BLaER1 (cell line): ENCODE results near the gene HAUS7.

Experiments used
- H3K27ac ChIP-seq: shearing (Covaris generic); formaldehyde crosslinking; 2 replicates; pipeline ENCODE4 v1.8.1; 2022
- H3K27me3 ChIP-seq: shearing (Covaris generic); formaldehyde crosslinking; 2 replicates; pipeline ENCODE4 v1.8.1; 2022
- H3K36me3 ChIP-seq: shearing (Covaris generic); formaldehyde crosslinking; 2 replicates; pipeline ENCODE4 v1.8.1; 2022
- H3K4me1 ChIP-seq: shearing (Covaris generic); formaldehyde crosslinking; 2 replicates; pipeline ENCODE4 v1.8.1; 2022
- H3K4me2 ChIP-seq: shearing (Covaris generic); formaldehyde crosslinking; 2 replicates; pipeline ENCODE4 v1.8.1; 2022
- H3K4me3 ChIP-seq: shearing (Covaris generic); formaldehyde crosslinking; 2 replicates; pipeline ENCODE4 v1.8.1; 2022
- H3K9ac ChIP-seq: shearing (Covaris generic); formaldehyde crosslinking; 2 replicates; pipeline ENCODE4 v1.8.1; 2022
- H3K9me3 ChIP-seq: shearing (Covaris generic); formaldehyde crosslinking; 2 replicates; pipeline ENCODE4 v1.8.1; 2022
- H4K20me1 ChIP-seq: shearing (Covaris generic); formaldehyde crosslinking; 2 replicates; pipeline ENCODE4 v1.8.1; 2022
- Cebpa-rat ChIP-seq: shearing (Covaris generic); IDR thresholded peaks from 2 replicates; pipeline ENCODE4 v1.8.1; 2022

HAUS7 gene

DNA sequence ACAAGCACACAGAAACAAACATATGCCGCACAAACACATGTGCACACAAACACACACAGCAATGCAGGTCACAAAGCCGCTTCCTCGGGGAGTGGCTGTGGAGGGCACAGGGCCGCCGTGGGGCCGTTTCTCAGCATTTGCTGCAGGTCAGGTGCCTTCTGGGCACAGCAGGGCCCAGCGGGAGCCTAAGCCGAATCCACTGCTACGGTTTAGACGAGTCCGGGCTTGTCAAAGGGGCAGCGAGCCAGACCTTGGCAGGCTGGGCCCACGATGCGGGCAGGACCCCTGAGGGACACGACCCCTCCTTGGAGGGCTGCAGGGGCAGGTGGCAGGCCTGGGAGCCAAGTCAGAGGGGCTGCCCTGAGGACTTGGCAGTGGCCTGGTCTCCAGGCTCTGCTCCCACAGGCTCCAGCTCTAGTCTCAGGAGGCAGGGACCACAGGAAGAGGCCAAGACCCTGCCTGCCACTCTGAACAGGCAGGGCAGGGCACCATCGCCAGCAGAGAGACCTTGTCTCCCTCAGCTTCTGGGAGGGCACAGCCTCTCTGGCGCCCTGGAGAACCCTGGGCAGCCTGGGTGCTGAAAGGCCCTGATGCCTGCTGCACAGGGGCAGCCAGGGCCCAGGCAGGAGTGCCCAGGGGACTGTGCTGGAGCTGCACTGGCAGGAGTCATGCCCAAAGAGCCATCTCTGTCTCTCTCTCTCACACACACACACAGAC, 41.6 kb upstream of the HAUS7 start:
- Histone ChIP-seq H3K36me3 (no peaks in the 10 kb centered on the region), H3K4me1 (peaks cover 71% of the 10 kb centered on the region), H3K27ac (no peak overlapping the region), H3K4me2 (0 out of 2 replicates have a peak overlapping the region, but pooled peaks have one; percentile 1), H3K27me3 (peaks cover 23% of the 10 kb centered on the region), H4K20me1 (peaks cover 6% of the 10 kb centered on the region; the same call in 1 of the 2 replicates), H3K4me3 (no peak overlapping the region), H3K9me3 (no peaks in the 10 kb centered on the region), H3K9ac (no peak overlapping the region; the same call in 1 of the 2 replicates)
- no peak for TF ChIP-seq Cebpa-rat

DNA sequence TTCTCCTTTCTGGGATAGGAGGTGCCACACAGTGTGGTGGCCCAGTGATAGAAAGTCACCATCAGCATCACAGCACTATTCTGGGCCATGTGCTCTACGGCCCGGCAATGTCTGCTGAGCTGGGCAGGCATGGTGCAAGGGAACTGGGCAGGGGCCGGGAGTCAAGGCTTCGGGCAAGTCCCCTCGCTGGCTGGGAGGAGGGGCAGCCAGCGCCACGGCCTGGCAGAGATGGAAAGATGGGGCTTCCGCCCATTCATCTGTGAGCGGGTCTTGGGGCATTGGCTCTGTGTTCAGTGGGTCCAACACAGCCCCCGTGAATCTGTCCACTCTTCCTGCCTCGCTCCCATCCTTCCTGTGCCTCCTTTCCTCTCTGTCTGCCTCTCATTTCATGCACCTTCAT, 40.0 kb upstream of the HAUS7 start:
- no peak overlapping the region; the same call in 1 of the 2 replicates for H3K4me2 ChIP-seq
- H3K36me3 ChIP-seq = no peaks in the 10 kb centered on the region
- TF ChIP-seq Cebpa-rat = no peak
- H3K9me3 ChIP-seq = no peaks in the 10 kb centered on the region
- peaks cover 63% of the 10 kb centered on the region for H3K4me1 ChIP-seq
- H3K9ac ChIP-seq = no peak overlapping the region
- H3K27me3 ChIP-seq = peaks cover 7% of the 10 kb centered on the region
- no peak overlapping the region for H3K4me3 ChIP-seq
- peaks cover 6% of the 10 kb centered on the region; the same call in 1 of the 2 replicates for H4K20me1 ChIP-seq
- no peak overlapping the region for H3K27ac ChIP-seq

DNA sequence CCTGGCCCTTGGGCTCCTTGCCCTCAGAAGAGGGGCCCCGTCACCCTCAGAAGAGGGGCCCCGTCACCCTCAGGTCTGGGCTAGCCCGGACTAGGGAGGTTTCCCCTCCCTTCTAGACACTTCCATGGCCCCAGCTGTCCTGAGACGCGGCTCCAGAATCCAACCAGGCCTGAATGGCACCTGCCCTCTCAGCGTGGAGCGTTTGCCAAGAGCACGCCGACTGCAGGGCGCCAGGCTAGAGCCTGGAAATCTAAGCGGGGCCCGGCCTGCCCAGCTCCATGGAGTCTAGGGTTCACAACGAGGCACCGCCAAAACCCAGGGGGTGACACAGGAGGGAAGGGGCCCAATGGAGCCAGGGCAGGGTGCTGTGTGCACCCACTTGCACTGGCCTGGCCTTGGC, 39.2 kb upstream of the HAUS7 start:
- Histone ChIP-seq H3K36me3 (no peaks in the 10 kb centered on the region), H3K9me3 (no peaks in the 10 kb centered on the region), H3K27ac (peak overlapping the region; percentile 53; the same call in 1 of the 2 replicates), H3K27me3 (peaks cover 4% of the 10 kb centered on the region; the same call in 1 of the 2 replicates), H3K9ac (peak overlapping the region; percentile 15; the same call in 1 of the 2 replicates), H4K20me1 (0 out of 2 replicates have a peak, but pooled peaks cover 3% of the 10 kb centered on the region), H3K4me1 (peaks cover 60% of the 10 kb centered on the region), H3K4me3 (no peak overlapping the region), H3K4me2 (peak overlapping the region; percentile 70)
- no peak for TF ChIP-seq Cebpa-rat

DNA sequence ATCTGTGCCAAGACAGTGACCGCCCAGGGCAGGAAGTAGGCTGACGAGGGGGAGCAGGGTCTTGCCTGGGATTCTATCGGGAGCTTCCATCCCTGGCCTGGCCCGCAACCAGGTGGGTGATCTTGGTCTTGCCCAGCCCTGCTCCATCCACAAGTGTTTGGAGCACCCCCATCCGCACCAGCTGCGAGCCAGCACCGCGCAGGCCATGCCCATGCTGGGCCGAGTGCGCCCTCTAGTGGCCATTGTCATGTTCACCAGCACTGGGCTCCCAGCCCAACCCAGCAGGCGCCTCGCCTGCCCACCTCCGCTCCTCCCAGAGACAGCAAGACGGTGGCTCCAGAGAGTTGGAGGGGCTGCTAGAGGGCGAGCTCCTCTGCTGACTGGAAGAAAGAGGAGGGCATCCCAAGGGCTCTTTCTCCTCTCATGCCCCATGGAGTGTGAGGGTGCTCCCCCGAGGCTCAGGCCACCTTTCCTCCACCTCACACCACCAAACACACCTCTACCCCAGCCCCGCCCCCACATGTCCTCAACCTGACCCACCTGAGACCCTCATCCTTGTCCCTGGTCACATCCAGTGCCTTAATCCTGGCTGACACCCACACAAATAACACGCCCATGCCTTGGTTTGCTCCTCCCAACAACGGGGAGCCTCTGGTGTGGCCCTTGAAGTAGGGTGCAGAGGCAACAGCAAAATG, 37.3 kb upstream of the HAUS7 start:
- Histone ChIP-seq H3K9ac (peak overlapping the region; percentile 28; the same call in 1 of the 2 replicates), H3K4me2 (peak overlapping the region; percentile 70)
- no peak for TF ChIP-seq Cebpa-rat

DNA sequence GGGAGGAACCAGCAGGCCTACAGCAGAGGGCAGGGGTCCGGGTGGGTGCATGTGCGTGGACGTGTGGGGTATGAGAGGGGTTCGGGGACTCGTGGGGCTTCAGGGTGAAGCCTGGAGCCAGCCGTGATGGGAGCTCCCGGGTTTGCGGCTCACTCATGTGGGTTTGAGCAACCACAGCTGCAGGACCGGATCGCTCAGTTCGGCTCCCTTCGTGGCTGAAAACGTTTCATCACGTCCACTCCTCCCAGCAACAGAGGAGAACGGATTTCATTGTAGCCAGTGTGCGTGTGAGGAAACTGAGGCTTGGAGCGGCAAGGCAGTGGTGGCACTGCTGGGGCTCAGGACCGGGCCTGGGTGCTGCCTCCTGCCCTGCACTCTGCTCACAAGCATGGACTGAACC, 35.0 kb upstream of the HAUS7 start:
- H3K9me3 ChIP-seq = no peaks in the 10 kb centered on the region; the same call in 1 of the 2 replicates
- H3K9ac ChIP-seq = no peak overlapping the region
- no peak overlapping the region for H3K4me3 ChIP-seq
- H3K4me2 ChIP-seq = no peak overlapping the region
- peaks cover 54% of the 10 kb centered on the region for H3K4me1 ChIP-seq
- no peaks in the 10 kb centered on the region for H4K20me1 ChIP-seq
- H3K27me3 ChIP-seq = no peaks in the 10 kb centered on the region
- H3K36me3 ChIP-seq = no peaks in the 10 kb centered on the region
- no peak overlapping the region for H3K27ac ChIP-seq
- TF ChIP-seq Cebpa-rat = no peak

More for the DNA sequence above, 37.3 kb upstream of the HAUS7 start:
- Histone ChIP-seq H3K4me3 (peak overlapping the region; percentile 31; the same call in 1 of the 2 replicates), H3K27me3 (no peaks in the 10 kb centered on the region), H3K9me3 (no peaks in the 10 kb centered on the region; the same call in 1 of the 2 replicates), H4K20me1 (no peaks in the 10 kb centered on the region), H3K36me3 (no peaks in the 10 kb centered on the region), H3K4me1 (peaks cover 73% of the 10 kb centered on the region), H3K27ac (peak overlapping the region; percentile 77)

DNA sequence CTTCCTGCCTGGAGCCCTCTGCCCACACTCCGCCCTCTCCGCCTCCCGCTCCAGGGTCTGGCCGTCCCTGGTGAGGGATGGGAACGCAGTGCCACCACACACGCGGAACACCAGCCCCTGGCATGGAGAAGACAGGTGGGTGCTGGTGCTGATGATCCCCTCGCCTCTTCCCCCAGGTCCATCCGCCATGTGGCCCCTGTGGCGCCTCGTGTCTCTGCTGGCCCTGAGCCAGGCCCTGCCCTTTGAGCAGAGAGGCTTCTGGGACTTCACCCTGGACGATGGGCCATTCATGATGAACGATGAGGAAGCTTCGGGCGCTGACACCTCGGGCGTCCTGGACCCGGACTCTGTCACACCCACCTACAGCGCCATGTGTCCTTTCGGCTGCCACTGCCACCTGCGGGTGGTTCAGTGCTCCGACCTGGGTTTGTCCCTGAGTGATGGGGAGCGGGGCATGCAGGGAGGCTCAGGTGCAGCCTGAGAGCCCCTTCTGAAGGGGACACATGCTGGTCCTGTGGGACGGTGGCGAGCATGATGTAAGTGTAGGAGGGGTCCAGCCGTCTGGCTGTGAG, 34.2 kb upstream of the HAUS7 start:
- no peaks in the 10 kb centered on the region; the same call in 1 of the 2 replicates for H3K9me3 ChIP-seq
- no peaks in the 10 kb centered on the region for H4K20me1 ChIP-seq
- H3K4me1 ChIP-seq = peaks cover 46% of the 10 kb centered on the region
- H3K36me3 ChIP-seq = no peaks in the 10 kb centered on the region
- H3K4me3 ChIP-seq = no peak overlapping the region
- no peak for TF ChIP-seq Cebpa-rat
- no peak overlapping the region for H3K9ac ChIP-seq
- no peak overlapping the region for H3K4me2 ChIP-seq
- H3K27me3 ChIP-seq = no peaks in the 10 kb centered on the region
- H3K27ac ChIP-seq = no peak overlapping the region

DNA sequence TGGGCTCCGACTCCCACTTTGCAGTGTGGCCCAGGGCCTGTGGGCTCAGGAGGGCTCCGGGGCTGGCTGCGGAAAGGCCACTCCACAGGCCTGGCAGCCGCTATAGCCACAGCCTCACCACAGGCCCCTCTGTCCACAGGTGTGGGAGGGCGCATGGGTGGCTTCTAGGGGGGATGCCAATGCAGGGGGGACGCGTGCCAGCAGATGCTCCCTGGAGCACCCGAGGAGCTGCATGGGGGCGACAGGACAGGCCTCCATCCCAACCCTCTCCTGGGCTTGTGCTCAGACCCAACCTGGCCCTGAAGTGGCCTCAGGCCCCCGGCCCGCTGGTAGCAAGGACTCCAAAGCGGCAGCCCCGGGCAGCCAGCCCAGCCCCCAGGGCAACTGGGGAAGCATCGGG, 32.4 kb upstream of the HAUS7 start:
- Histone ChIP-seq H4K20me1 (no peaks in the 10 kb centered on the region; the same call in 1 of the 2 replicates), H3K27me3 (no peaks in the 10 kb centered on the region), H3K4me2 (no peak overlapping the region), H3K27ac (no peak overlapping the region), H3K36me3 (no peaks in the 10 kb centered on the region), H3K9me3 (no peaks in the 10 kb centered on the region; the same call in 1 of the 2 replicates), H3K4me1 (peaks cover 43% of the 10 kb centered on the region), H3K4me3 (no peak overlapping the region), H3K9ac (no peak overlapping the region)
- no peak for TF ChIP-seq Cebpa-rat

DNA sequence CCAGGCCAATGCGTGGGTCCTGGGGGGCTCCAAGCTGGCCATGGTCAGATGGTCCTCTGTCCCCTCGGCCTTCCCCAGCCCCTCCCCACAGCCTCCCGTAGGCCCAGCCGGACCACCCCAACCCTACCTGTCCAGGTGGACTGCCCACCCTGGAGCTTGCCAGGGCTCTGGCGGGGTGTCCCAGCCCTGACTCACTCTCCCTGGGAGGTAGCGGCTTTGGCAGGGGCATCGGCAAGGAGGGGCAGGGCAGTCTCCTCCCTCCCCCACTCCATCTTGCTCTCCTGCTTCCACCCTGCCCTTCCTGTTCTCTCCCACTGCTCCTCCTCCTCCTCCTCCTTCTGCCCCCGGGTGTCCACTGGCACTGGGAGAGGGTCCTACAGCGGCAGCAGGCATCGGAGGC, 31.8 kb upstream of the HAUS7 start:
- H3K4me2 ChIP-seq = no peak overlapping the region
- no peak for TF ChIP-seq Cebpa-rat
- H3K9ac ChIP-seq = no peak overlapping the region
- no peaks in the 10 kb centered on the region; the same call in 1 of the 2 replicates for H4K20me1 ChIP-seq
- peaks cover 43% of the 10 kb centered on the region for H3K4me1 ChIP-seq
- H3K36me3 ChIP-seq = no peaks in the 10 kb centered on the region
- no peak overlapping the region; the same call in 1 of the 2 replicates for H3K27ac ChIP-seq
- no peak overlapping the region for H3K4me3 ChIP-seq
- H3K27me3 ChIP-seq = no peaks in the 10 kb centered on the region
- H3K9me3 ChIP-seq = no peaks in the 10 kb centered on the region; the same call in 1 of the 2 replicates

DNA sequence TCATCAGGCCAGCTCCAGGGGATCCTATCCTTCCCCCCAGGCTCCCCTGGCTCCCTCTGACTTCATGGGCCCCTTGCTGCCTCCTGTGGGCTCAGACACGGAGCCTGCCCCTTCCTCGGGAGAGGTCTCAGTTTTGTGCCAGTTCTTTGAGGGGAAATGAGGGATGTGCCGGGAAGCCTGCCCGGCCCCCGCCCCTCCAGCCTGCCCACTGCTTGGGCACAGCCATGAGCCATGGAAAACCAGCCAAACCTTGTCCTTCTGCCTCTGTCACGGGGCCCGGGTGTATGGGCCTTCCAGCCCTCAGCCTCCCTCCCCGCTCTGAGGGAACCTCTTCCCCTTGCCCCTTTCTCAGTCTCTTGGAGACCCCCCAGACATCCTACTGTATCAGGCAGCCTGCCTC, 31.2 kb upstream of the HAUS7 start:
- no peak for TF ChIP-seq Cebpa-rat
- Histone ChIP-seq H3K4me3 (no peak overlapping the region), H3K9ac (no peak overlapping the region), H3K9me3 (no peaks in the 10 kb centered on the region; the same call in 1 of the 2 replicates), H3K4me2 (no peak overlapping the region), H4K20me1 (no peaks in the 10 kb centered on the region; the same call in 1 of the 2 replicates), H3K27me3 (no peaks in the 10 kb centered on the region), H3K36me3 (no peaks in the 10 kb centered on the region), H3K4me1 (peaks cover 41% of the 10 kb centered on the region), H3K27ac (peak overlapping the region; percentile 13; the same call in 1 of the 2 replicates)
